ENCODE measurements around the gene DPYSL3. TPM values are rescaled to one million over a fixed set of nuclear protein-coding genes. Genes with fewer than 3 reads are reported as not detected.

Gene DPYSL3
- total and polyA plus RNA-seq, 2 donors (not counting 3 experiments of a cell fraction or from before 2014, with no cell fraction given) = 80.3 to 146 TPM

- Histone ChIP-seq H3K79me2 (ENCODE audit: control insufficient read depth, insufficient read depth, low read length) (peaks cover 84% of the 10 kb centered on the region), H2AFZ (ENCODE audit: low read depth, low read length) (no peak overlapping the region), H4K20me1 (replicated peaks; ENCODE audit: control insufficient read depth, extremely low read depth, insufficient read depth, low read length) (no peaks in the 10 kb centered on the region), H3K9me3 (replicated peaks; ENCODE audit: control insufficient read depth, insufficient read depth, low read length) (no peaks in the 10 kb centered on the region), H3K4me3 (replicated peaks in 1 of 3; ENCODE audit: insufficient read depth in 1 of 3, low read depth in 1 of 3, low read length in 3 of 3) (no peak overlapping the region), H3K4me2 (ENCODE audit: insufficient read depth, low read length) (peak overlapping the region; percentile 28), H3K27me3 (ENCODE audit: control insufficient read depth in 2 of 2, insufficient read depth in 2 of 2, low read length in 2 of 2) (no peaks in the 10 kb centered on the region), H3K27ac (ENCODE audit: insufficient read depth, low read depth, low read length) (peak overlapping the region; percentile 15), H3K4me1 (ENCODE audit: control insufficient read depth, extremely low read depth, insufficient read depth, low read length) (peaks cover 35% of the 10 kb centered on the region), H3K36me3 (ENCODE audit: control insufficient read depth in 2 of 2, extremely low read depth in 1 of 2, insufficient read depth in 2 of 2, low read length in 2 of 2) (no peaks in the 10 kb centered on the region), H3K9ac (replicated peaks; ENCODE audit: extremely low read depth, insufficient read depth, low read length) (no peak overlapping the region), H3K9me1 (replicated peaks; ENCODE audit: control insufficient read depth, extremely low read depth, insufficient read depth, low read length) (no peaks in the 10 kb centered on the region)
- ChIA-PET CTCF (interaction anchor here (0.5 to 2.7 kb wide), 8 partner anchors 17 to 86 kb away, joined by 3 to 14 read pairs (median 4); no protein-coding TSS in a partner anchor), POLR2A (no interaction called here)
- BruUV-seq (replicated peaks) = no TSS peak
- intact Hi-C loops (cut with micrococcal nuclease) (no loop called here), dilution Hi-C loops (cut with MboI; ENCODE audit: extremely low pct_ligation_motif_present, low sequenced_read_pairs) (no loop called here)
- FAIRE-seq (no peak), DNase-seq (ENCODE audit: low read depth, low spot score) (peak; percentile 63)
- TF ChIP-seq MAX (IDR thresholded peaks at IDR 0.05; ENCODE audit: insufficient read depth, insufficient read length) (no peak), FOS (IDR thresholded peaks at IDR 0.05; ENCODE audit: borderline replicate concordance, insufficient read depth, low read length) (no peak), POLR2A (IDR thresholded peaks at IDR 0.05; ENCODE audit: low read depth, low read length) (no peak), MYC (IDR thresholded peaks at IDR 0.05; ENCODE audit: low read depth, low read length) (no peak), EZH2 (IDR thresholded peaks at IDR 0.05; ENCODE audit: borderline replicate concordance, low read depth, low read length, severe bottlenecking) (no peak), GATA2 (IDR thresholded peaks at IDR 0.05; ENCODE audit: insufficient read depth, insufficient read length, low read depth, low read length) (no peak), POLR2AphosphoS5 (IDR thresholded peaks at IDR 0.05; ENCODE audit: insufficient read depth, low read depth, low read length) (no peak), JUN (IDR thresholded peaks at IDR 0.05; ENCODE audit: borderline replicate concordance, insufficient read depth, insufficient read length, low read depth) (no peak)
- TF ChIP-seq, protein P1, sequence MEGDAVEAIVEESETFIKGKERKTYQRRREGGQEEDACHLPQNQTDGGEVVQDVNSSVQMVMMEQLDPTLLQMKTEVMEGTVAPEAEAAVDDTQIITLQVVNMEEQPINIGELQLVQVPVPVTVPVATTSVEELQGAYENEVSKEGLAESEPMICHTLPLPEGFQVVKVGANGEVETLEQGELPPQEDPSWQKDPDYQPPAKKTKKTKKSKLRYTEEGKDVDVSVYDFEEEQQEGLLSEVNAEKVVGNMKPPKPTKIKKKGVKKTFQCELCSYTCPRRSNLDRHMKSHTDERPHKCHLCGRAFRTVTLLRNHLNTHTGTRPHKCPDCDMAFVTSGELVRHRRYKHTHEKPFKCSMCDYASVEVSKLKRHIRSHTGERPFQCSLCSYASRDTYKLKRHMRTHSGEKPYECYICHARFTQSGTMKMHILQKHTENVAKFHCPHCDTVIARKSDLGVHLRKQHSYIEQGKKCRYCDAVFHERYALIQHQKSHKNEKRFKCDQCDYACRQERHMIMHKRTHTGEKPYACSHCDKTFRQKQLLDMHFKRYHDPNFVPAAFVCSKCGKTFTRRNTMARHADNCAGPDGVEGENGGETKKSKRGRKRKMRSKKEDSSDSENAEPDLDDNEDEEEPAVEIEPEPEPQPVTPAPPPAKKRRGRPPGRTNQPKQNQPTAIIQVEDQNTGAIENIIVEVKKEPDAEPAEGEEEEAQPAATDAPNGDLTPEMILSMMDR (IDR thresholded peaks at IDR 0.05; ENCODE audit: extremely low read depth in 1 of 2, insufficient read depth in 1 of 2, low read depth in 1 of 2, low read length in 2 of 2) = no peak
Observed at GRCh38 chr5:147504011-147504410, 5.9 kb downstream of the DPYSL3 start.
